H9 (cell line): ENCODE data around the gene DCXR. TPM values are rescaled to one million over a fixed set of nuclear protein-coding genes. Genes with fewer than 3 reads are reported as not detected.

Experiments
- DNase-seq: peaks from one replicate; pipeline ENCODE4 v3.0.0-alpha.2; 2017
- H2AFZ ChIP-seq: one replicate; pipeline ENCODE4 v1.6.1; 2013; ENCODE audit warnings: mild to moderate bottlenecking, low read length, control low read depth, moderate library complexity
- H2AK5ac ChIP-seq: 2 replicates; pipeline ENCODE4 v1.6.1; 2013; ENCODE audit warnings: low read length, control low read depth, mixed read lengths; ENCODE audit not compliant: insufficient read length
- H2BK120ac ChIP-seq: one replicate; pipeline ENCODE4 v1.6.1; 2013; ENCODE audit warnings: low read depth, mild to moderate bottlenecking, low read length, control low read depth, inconsistent platforms; ENCODE audit not compliant: poor library complexity, severe bottlenecking
- H2BK12ac ChIP-seq: 2 replicates; pipeline ENCODE4 v1.6.1; 2013; ENCODE audit warnings: low read length, control low read depth, mixed read lengths, low read depth; ENCODE audit not compliant: insufficient read length
- H2BK15ac ChIP-seq: 2 replicates; pipeline ENCODE4 v1.6.1; 2013; ENCODE audit warnings: low read depth, low read length, control low read depth
- H2BK20ac ChIP-seq: one replicate; pipeline ENCODE4 v1.6.1; 2013; ENCODE audit warnings: low read depth, mild to moderate bottlenecking, low read length, control low read depth, inconsistent platforms; ENCODE audit not compliant: poor library complexity, severe bottlenecking
- H2BK5ac ChIP-seq: 2 replicates; pipeline ENCODE4 v1.6.1; 2013; ENCODE audit warnings: low read length, control low read depth, mixed read lengths; ENCODE audit not compliant: insufficient read length
- H3K14ac ChIP-seq: 2 replicates; pipeline ENCODE4 v1.6.1; 2013; ENCODE audit warnings: low read length, control low read depth; ENCODE audit not compliant: insufficient read depth
- H3K18ac ChIP-seq: 2 replicates; pipeline ENCODE4 v1.6.1; 2013; ENCODE audit warnings: low read depth, mild to moderate bottlenecking, mixed read lengths, low read length, control low read depth; ENCODE audit not compliant: insufficient read length
- H3K23ac ChIP-seq: 2 replicates; pipeline ENCODE4 v1.6.1; 2013; ENCODE audit warnings: low read length, control low read depth, mixed read lengths, low read depth; ENCODE audit not compliant: insufficient read length
- H3K23me2 ChIP-seq: 2 replicates; pipeline ENCODE4 v1.6.1; 2013; ENCODE audit warnings: low read depth, mild to moderate bottlenecking, mixed read lengths, low read length, control low read depth; ENCODE audit not compliant: insufficient read length, poor library complexity, severe bottlenecking
- H3K27ac ChIP-seq: 2 replicates; pipeline ENCODE4 v1.5.1; 2013; ENCODE audit warnings: low read length, control low read depth, mixed read lengths, low read depth; ENCODE audit not compliant: insufficient read length
- H3K27me3 ChIP-seq: 2 replicates; pipeline ENCODE4 v1.6.1; 2013; ENCODE audit warnings: low read length, control low read depth, inconsistent platforms; ENCODE audit not compliant: insufficient read depth
- H3K4ac ChIP-seq: 2 replicates; pipeline ENCODE4 v1.6.1; 2013; ENCODE audit warnings: low read depth, mild to moderate bottlenecking, control low read depth, inconsistent platforms, low read length, moderate library complexity
- H3K4me1 ChIP-seq: 2 replicates; pipeline ENCODE4 v1.6.1; 2013; ENCODE audit warnings: low read length, control low read depth, inconsistent platforms; ENCODE audit not compliant: insufficient read depth
- H3K4me2 ChIP-seq: 2 replicates; pipeline ENCODE4 v1.6.1; 2013; ENCODE audit warnings: low read length, control low read depth, mixed read lengths; ENCODE audit not compliant: insufficient read length, insufficient read depth
- H3K56ac ChIP-seq: 2 replicates; pipeline ENCODE4 v1.6.1; 2013; ENCODE audit warnings: low read depth, mild to moderate bottlenecking, mixed read lengths, low read length, control low read depth; ENCODE audit not compliant: insufficient read length
- H3K79me1 ChIP-seq: 2 replicates; pipeline ENCODE4 v1.6.1; 2013; ENCODE audit warnings: low read depth, mild to moderate bottlenecking, moderate library complexity, low read length, control low read depth, inconsistent platforms; ENCODE audit not compliant: insufficient read depth, poor library complexity, severe bottlenecking
- H3K79me2 ChIP-seq: 2 replicates; pipeline ENCODE4 v1.6.1; 2013; ENCODE audit warnings: low read length, control low read depth, inconsistent platforms; ENCODE audit not compliant: insufficient read depth
- H3K9ac ChIP-seq: 2 replicates; pipeline ENCODE4 v1.6.1; 2013; ENCODE audit warnings: low read length, control low read depth, mixed read lengths; ENCODE audit not compliant: insufficient read length; ENCODE audit errors: extremely low read depth
- H3K9me3 ChIP-seq: one replicate; pipeline ENCODE4 v1.6.1; 2013; ENCODE audit warnings: low read depth, low read length, inconsistent platforms; ENCODE audit not compliant: control insufficient read depth
- H3T11ph ChIP-seq: one replicate; pipeline ENCODE4 v1.6.1; 2013; ENCODE audit warnings: mild to moderate bottlenecking, low read length, control low read depth, inconsistent platforms
- H4K20me1 ChIP-seq: one replicate; pipeline ENCODE4 v1.6.1; 2013; ENCODE audit not compliant: control insufficient read depth, insufficient read length, insufficient read depth
- H4K5ac ChIP-seq: 2 replicates; pipeline ENCODE4 v1.6.1; 2013; ENCODE audit warnings: low read depth, mild to moderate bottlenecking, mixed read lengths, low read length, control low read depth; ENCODE audit not compliant: insufficient read length
- H4K8ac ChIP-seq: replicated peaks from 2 replicates; pipeline ENCODE4 v1.6.1; 2013; ENCODE audit warnings: low read length, control low read depth, mixed read lengths, low read depth; ENCODE audit not compliant: insufficient read length
- H4K91ac ChIP-seq: 2 replicates; pipeline ENCODE4 v1.6.1; 2013; ENCODE audit warnings: low read depth, mild to moderate bottlenecking, moderate library complexity, mixed read lengths, low read length, control low read depth; ENCODE audit not compliant: insufficient read length
- H3K27ac Mint-ChIP-seq, 3 experiments: 2 replicates in 2 of 3; 3 replicates in 1 of 3; pipeline ENCODE4 v1.8.0; 2020 to 2021; ENCODE audit warnings: mixed read lengths in 3 of 3, mild to moderate bottlenecking in 1 of 3, moderate library complexity in 1 of 3
- H3K27me3 Mint-ChIP-seq: 2 replicates; pipeline ENCODE4 v1.8.0; 2021; ENCODE audit warnings: low read depth, mild to moderate bottlenecking, moderate library complexity, mixed read lengths
- H3K36me3 Mint-ChIP-seq, 3 experiments: 2 replicates in 2 of 3; 3 replicates in 1 of 3; pipeline ENCODE4 v1.8.0; 2020 to 2021; ENCODE audit warnings: low read depth in 3 of 3, mixed read lengths in 3 of 3; ENCODE audit not compliant: insufficient read depth in 1 of 3
- H3K4me1 Mint-ChIP-seq, 2 experiments: 2 replicates each; pipeline ENCODE4 v1.8.0; 2020; ENCODE audit warnings: mixed read lengths in 2 of 2
- H3K4me3 Mint-ChIP-seq, 2 experiments: 2 replicates in 1 of 2; 3 replicates in 1 of 2; pipeline ENCODE4 v1.8.0; 2020 to 2021; ENCODE audit warnings: mild to moderate bottlenecking in 2 of 2, mixed read lengths in 2 of 2, moderate library complexity in 1 of 2
- H3K9me3 Mint-ChIP-seq, 2 experiments: 2 replicates in 1 of 2; 3 replicates in 1 of 2; pipeline ENCODE4 v1.8.0; 2020; ENCODE audit warnings: mild to moderate bottlenecking in 2 of 2, mixed read lengths in 2 of 2, moderate library complexity in 1 of 2
- WGBS: extraction: QIAGEN DNeasy Blood & Tissue Kit; methylation state at CpG from one replicate; pipeline ENCODE4 v1.1.7; 2013; ENCODE audit warnings: missing lambda C conversion rate, low lambda C conversion rate, mixed read lengths; ENCODE audit not compliant: insufficient read length; ENCODE audit errors: extremely low coverage; 5-methylcytosine and 5-hydroxymethylcytosine counted together
- total RNA-seq: library from RNA; stranded (reverse); gene quantifications from 2 replicates; pipeline ENCODE4 v1.2.1, GENCODE V29; 2021
- TF ChIP-seq, protein P1 (sequence below): fragments of 200-600 bp; sonication (generic); conservative IDR thresholded peaks from 3 replicates; pipeline ENCODE4 v1.8.0; 2021; ENCODE audit warnings: antibody characterized with exemption, mild to moderate bottlenecking

Gene DCXR
- total RNA-seq, 1 experiment from 2014 or later = 93.6 TPM

DNA sequence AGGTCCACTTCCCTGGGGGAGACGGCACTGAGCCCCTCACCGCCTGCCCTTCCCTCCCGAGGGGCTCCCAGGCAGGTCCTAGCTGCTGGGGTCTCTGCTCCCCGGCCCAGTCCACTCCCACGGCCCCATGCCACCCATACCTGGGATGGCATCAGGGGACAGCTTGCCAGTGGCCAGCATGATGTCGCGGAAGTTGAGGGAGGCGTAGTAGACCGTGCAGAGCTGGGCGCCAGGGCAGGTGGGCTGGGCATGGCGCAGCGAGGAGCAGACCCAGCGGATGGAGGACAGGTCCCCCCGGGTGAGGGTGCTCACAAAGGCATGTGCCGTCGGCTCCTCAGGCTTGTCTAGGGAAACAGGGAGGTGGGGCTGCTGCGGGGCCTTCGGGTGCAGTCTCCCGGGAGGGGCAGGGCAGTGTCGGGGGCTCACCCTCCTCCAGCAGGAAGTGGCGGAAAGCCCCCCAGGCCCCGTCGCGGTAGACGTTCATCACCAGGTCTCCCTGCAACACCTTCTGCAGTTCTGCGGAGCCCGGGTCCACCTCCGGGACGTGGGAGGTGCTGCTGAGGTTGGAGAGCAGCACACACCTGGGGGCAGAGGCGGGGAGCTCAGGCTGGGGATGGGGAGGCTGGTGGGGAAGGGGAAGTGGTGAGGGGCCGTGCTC, 47.0 kb upstream of the DCXR start:
- H3T11ph ChIP-seq = no peak overlapping the region
- no peaks in the 10 kb centered on the region for H3K4me1 ChIP-seq
- H3K27me3 ChIP-seq = no peaks in the 10 kb centered on the region
- Mint-ChIP-seq H3K36me3 (peaks cover 21 to 81% (median 69%) of the 10 kb centered on the region in 3 experiments; a peak in 6 of 7 replicates), H3K9me3 (no peaks in the 10 kb centered on the region), H3K4me3 (no peak overlapping the region), H3K4me1 (no peaks in the 10 kb centered on the region), H3K27me3 (no peaks in the 10 kb centered on the region), H3K27ac (no peak overlapping the region)
- H3K4ac ChIP-seq = no peak overlapping the region
- no peak overlapping the region for H4K5ac ChIP-seq
- H2AK5ac ChIP-seq = no peak overlapping the region
- H3K56ac ChIP-seq = no peak overlapping the region
- H3K9me3 ChIP-seq = no peaks in the 10 kb centered on the region
- H3K23ac ChIP-seq = no peak overlapping the region
- no peak overlapping the region for H2BK12ac ChIP-seq
- no peak overlapping the region for H4K91ac ChIP-seq
- no peak overlapping the region for H4K8ac ChIP-seq
- H2BK120ac ChIP-seq = no peak overlapping the region
- no peak overlapping the region for H3K18ac ChIP-seq
- H3K14ac ChIP-seq = no peak overlapping the region
- no peak for DNase-seq
- no peak overlapping the region for H3K4me2 ChIP-seq
- WGBS = no CpG with 5 or more reads among the region's 31 CpGs
- H3K79me1 ChIP-seq = no peaks in the 10 kb centered on the region
- H3K23me2 ChIP-seq = no peaks in the 10 kb centered on the region
- no peak overlapping the region for H3K27ac ChIP-seq
- no peak overlapping the region for H2BK5ac ChIP-seq
- H2BK20ac ChIP-seq = no peak overlapping the region
- no peak overlapping the region for H2AFZ ChIP-seq
- H4K20me1 ChIP-seq = no peaks in the 10 kb centered on the region
- H3K79me2 ChIP-seq = no peaks in the 10 kb centered on the region
- H2BK15ac ChIP-seq = no peak overlapping the region
- H3K9ac ChIP-seq = no peak overlapping the region
- TF ChIP-seq, protein P1, sequence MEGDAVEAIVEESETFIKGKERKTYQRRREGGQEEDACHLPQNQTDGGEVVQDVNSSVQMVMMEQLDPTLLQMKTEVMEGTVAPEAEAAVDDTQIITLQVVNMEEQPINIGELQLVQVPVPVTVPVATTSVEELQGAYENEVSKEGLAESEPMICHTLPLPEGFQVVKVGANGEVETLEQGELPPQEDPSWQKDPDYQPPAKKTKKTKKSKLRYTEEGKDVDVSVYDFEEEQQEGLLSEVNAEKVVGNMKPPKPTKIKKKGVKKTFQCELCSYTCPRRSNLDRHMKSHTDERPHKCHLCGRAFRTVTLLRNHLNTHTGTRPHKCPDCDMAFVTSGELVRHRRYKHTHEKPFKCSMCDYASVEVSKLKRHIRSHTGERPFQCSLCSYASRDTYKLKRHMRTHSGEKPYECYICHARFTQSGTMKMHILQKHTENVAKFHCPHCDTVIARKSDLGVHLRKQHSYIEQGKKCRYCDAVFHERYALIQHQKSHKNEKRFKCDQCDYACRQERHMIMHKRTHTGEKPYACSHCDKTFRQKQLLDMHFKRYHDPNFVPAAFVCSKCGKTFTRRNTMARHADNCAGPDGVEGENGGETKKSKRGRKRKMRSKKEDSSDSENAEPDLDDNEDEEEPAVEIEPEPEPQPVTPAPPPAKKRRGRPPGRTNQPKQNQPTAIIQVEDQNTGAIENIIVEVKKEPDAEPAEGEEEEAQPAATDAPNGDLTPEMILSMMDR = no peak
